HepG2 (cell line): Measurements from ENCODE around the gene ARHGEF10L. TPM values are rescaled to one million over a fixed set of nuclear protein-coding genes. Genes with fewer than 3 reads are reported as not detected.

Source experiments
- ATAC-seq: fragments of 200-7000 bp; cut with Tn5 transposase; 3 replicates; pipeline ENCODE4 v1.9.1; 2020; ENCODE audit warnings: mild to moderate bottlenecking, moderate library complexity
- BruUV-seq: library from RNA; stranded (reverse); fragments of 400-500 nt; replicated peaks from 2 replicates; lab custom pipeline; 2021; lab: Mats Ljungman, UMichigan
- CTCF ChIA-PET: fragments of 300-600 bp; formaldehyde crosslinking; extraction: SDS; loops from one replicate; lab custom pipeline; 2021; ENCODE audit warnings: low total read pairs, inconsistent platforms, low intra/inter-chr PET ratio; lab: Yijun Ruan, JAX
- POLR2A ChIA-PET: fragments of 350-600 bp; sonication (Branson Sonifier 250); formaldehyde crosslinking; loops from one replicate; lab custom pipeline; 2020; ENCODE audit warnings: antibody characterized with exemption, inconsistent platforms; lab: Yijun Ruan, JAX
- DNase-seq: peaks from one replicate; pipeline ENCODE4 v3.0.0-alpha.2; 2015; ENCODE audit warnings: low spot score
- FAIRE-seq: peaks from 3 replicates; lab custom pipeline; 2011; peaks lifted over from hg19 to GRCh38; lab: Jason Lieb, UNC
- H2AFZ ChIP-seq: one replicate; pipeline ENCODE4 v1.6.1; 2011; ENCODE audit warnings: low read length, inconsistent platforms
- H3K27ac ChIP-seq: fragments of 300-600 bp; 3 replicates; pipeline ENCODE4 v1.8.0; 2011; ENCODE audit warnings: mixed run types, mild to moderate bottlenecking, mixed read lengths, low read length, inconsistent platforms; ENCODE audit not compliant: insufficient read depth; ENCODE audit errors: extremely low read length
- H3K27me3 ChIP-seq, 2 experiments: fragments of 200-600 bp in 1 of 2; 2 replicates in 1 of 2; 3 replicates in 1 of 2; pipeline versions ENCODE4 v1.6.0 to v1.8.0; 2011; ENCODE audit warnings: low read length in 2 of 2, mild to moderate bottlenecking in 2 of 2, moderate library complexity in 2 of 2, inconsistent platforms in 1 of 2; ENCODE audit not compliant: insufficient read depth in 2 of 2, control insufficient read depth in 1 of 2
- H3K36me3 ChIP-seq, 2 experiments: fragments of 200-600 bp in 1 of 2; replicated peaks in 1 of 2; 2 replicates in 1 of 2; 3 replicates in 1 of 2; pipeline versions ENCODE4 v1.5.1 to v1.8.0; 2011; ENCODE audit warnings: low read length in 2 of 2, inconsistent platforms in 1 of 2; ENCODE audit not compliant: insufficient read depth in 2 of 2, control insufficient read depth in 1 of 2
- H3K4me1 ChIP-seq: 2 replicates; pipeline ENCODE4 v1.5.1; 2012; ENCODE audit warnings: low read length, inconsistent platforms; ENCODE audit not compliant: insufficient read depth
- H3K4me2 ChIP-seq: 2 replicates; pipeline ENCODE4 v1.6.0; 2011; ENCODE audit warnings: low read depth, low read length, inconsistent platforms
- H3K4me3 ChIP-seq, 3 experiments: fragments of 200-600 bp in 1 of 3; sonication (generic), shearing (Covaris generic) in 1 of 3; replicated peaks in 1 of 3; 2 replicates each; pipeline ENCODE4 v1.5.1; 2011 to 2016; ENCODE audit warnings: low read length in 3 of 3, inconsistent platforms in 2 of 3, low read depth in 2 of 3, mild to moderate bottlenecking in 2 of 3, control low read depth in 1 of 3, mixed read lengths in 1 of 3; ENCODE audit not compliant: insufficient read depth in 1 of 3
- H3K79me2 ChIP-seq: one replicate; pipeline ENCODE4 v1.6.1; 2011; ENCODE audit warnings: low read length, inconsistent platforms; ENCODE audit not compliant: insufficient read depth
- H3K9ac ChIP-seq: 2 replicates; pipeline ENCODE4 v1.6.0; 2011; ENCODE audit warnings: mild to moderate bottlenecking, low read depth, low read length, inconsistent platforms; ENCODE audit not compliant: insufficient read depth
- H3K9me3 ChIP-seq: 2 replicates; pipeline ENCODE4 v1.5.1; 2012; ENCODE audit warnings: mild to moderate bottlenecking, low read length
- H4K20me1 ChIP-seq: 2 replicates; pipeline ENCODE4 v1.6.0; 2011; ENCODE audit warnings: inconsistent platforms, mild to moderate bottlenecking, low read length, moderate library complexity; ENCODE audit not compliant: insufficient read depth
- DNMT1 ChIP-seq: sonication (generic); formaldehyde crosslinking; IDR thresholded peaks from 2 replicates; pipeline ENCODE4 v1.5.1; 2020; ENCODE audit warnings: mild to moderate bottlenecking, missing genetic modification reagents
- DR1 ChIP-seq: sonication (generic); formaldehyde crosslinking; IDR thresholded peaks from 2 replicates; pipeline ENCODE4 v1.8.0; 2021; ENCODE audit warnings: mild to moderate bottlenecking, missing genetic modification reagents, inconsistent platforms
- FUBP1 ChIP-seq: sonication (generic); formaldehyde crosslinking; IDR thresholded peaks from 2 replicates; pipeline ENCODE4 v1.5.1; 2020; ENCODE audit warnings: missing genetic modification reagents, mild to moderate bottlenecking, borderline replicate concordance
- GTF3A ChIP-seq: sonication (generic); formaldehyde crosslinking; conservative IDR thresholded peaks from 2 replicates; pipeline ENCODE4 v1.4.0; 2020; ENCODE audit warnings: mild to moderate bottlenecking, missing genetic modification reagents
- MAFK ChIP-seq, 2 experiments: IDR thresholded peaks in 1 of 2; conservative IDR thresholded peaks in 1 of 2; 2 replicates each; pipeline ENCODE4 v1.6.1; 2011; ENCODE audit warnings: improper control_type of control experiment in 2 of 2, low read length in 2 of 2
- MTF1 ChIP-seq: sonication (generic); formaldehyde crosslinking; IDR thresholded peaks from 2 replicates; pipeline ENCODE4 v1.5.0; 2020; ENCODE audit warnings: missing genetic modification reagents
- SIX4 ChIP-seq: sonication (generic); formaldehyde crosslinking; IDR thresholded peaks from 2 replicates; pipeline ENCODE4 v1.4.0; 2020; ENCODE audit warnings: missing genetic modification reagents
- ZNF180 ChIP-seq: sonication (generic); formaldehyde crosslinking; IDR thresholded peaks from 2 replicates; pipeline ENCODE4 v1.4.0; 2020; ENCODE audit warnings: low read depth, missing genetic modification reagents, borderline replicate concordance
- WGBS: methylation state at CpG from one replicate; pipeline ENCODE4 v1.1.6; 2017; ENCODE audit warnings: low lambda C conversion rate; 5-methylcytosine and 5-hydroxymethylcytosine counted together
- in situ Hi-C: cut with HindIII; loops from 2 replicates; pipeline ENCODE4 v1.10.0; 2017; ENCODE audit warnings: low pct_unique_long_range_greater_than_20kb; ENCODE audit not compliant: extremely low pct_ligation_motif_present
- intact Hi-C: fragments of 100-400 bp; cut with micrococcal nuclease; formaldehyde crosslinking; loops from one replicate; pipeline ENCODE4 v1.10.0; 2022; ENCODE audit not compliant: unreplicated experiment
- polyA plus RNA-seq, 8 experiments: library from polyadenylated mRNA; depleted of rRNA in 3 of 8; stranded (reverse) in 7 of 8; unstranded in 1 of 8; fragments of >200 nt; fragmentation: Illumina TruSeq in 4 of 8; extraction: Trizol in 4 of 8; gene quantifications; 2 replicates each; pipeline versions ENCODE4 v1.2.1 to v1.2.3, GENCODE V29; 2011 to 2016; ENCODE audit warnings: low read depth in 4 of 8, missing spikeins in 1 of 8, mixed read lengths in 1 of 8; ENCODE audit not compliant: insufficient read depth in 1 of 8
- total RNA-seq, 5 experiments: library from RNA; depleted of rRNA; stranded (reverse); fragments of >200 nt; fragmentation: Illumina TruSeq; extraction: Trizol; gene quantifications; 2 replicates each; pipeline ENCODE4 v1.2.3, GENCODE V29; 2016; ENCODE audit warnings: low read depth in 1 of 5

The ARHGEF10L gene
- total and polyA plus RNA-seq, 2 of the 13 experiments (the other 11 are each of a cell fraction or from before 2014, with no cell fraction given): 46.5 to 78.3 TPM

- WGBS: 25% methylated on average over 4 of the region's 5 CpGs
- Histone ChIP-seq H3K9ac (no peak overlapping the region), H3K9me3 (no peaks in the 10 kb centered on the region), H3K36me3 (no peaks in the 10 kb centered on the region), H3K4me3 (no peak overlapping the region), H3K27me3 (peaks cover 2 to 40% of the 10 kb centered on the region in 2 experiments; a peak in 3 of 5 replicates), H3K4me2 (no peak overlapping the region), H3K79me2 (no peaks in the 10 kb centered on the region), H2AFZ (no peak overlapping the region), H3K4me1 (no peaks in the 10 kb centered on the region), H3K27ac (no peak overlapping the region), H4K20me1 (0 out of 2 replicates have a peak, but pooled peaks cover 2% of the 10 kb centered on the region)
- intact Hi-C loops: no loop called here
- no TSS peak for BruUV-seq
- in situ Hi-C loops: no loop called here
- POLR2A ChIA-PET: no interaction called here
- CTCF ChIA-PET: no interaction called here
- ATAC-seq (no peak), DNase-seq (no peak), FAIRE-seq (no peak)
- TF ChIP-seq GTF3A: no peak
- no peak for TF ChIP-seq FUBP1 (CRISPR knock-in tag)
- no peak for TF ChIP-seq DR1 (CRISPR knock-in tag)
- TF ChIP-seq SIX4 (CRISPR knock-in tag): no peak
- no peak for TF ChIP-seq DNMT1 (CRISPR knock-in tag)
- no peak for TF ChIP-seq ZNF180 (CRISPR knock-in tag)
- no peak for TF ChIP-seq MAFK (conservative IDR thresholded peaks at IDR 0.05 in 1 of 2, IDR thresholded peaks at IDR 0.05 in 1 of 2; ENCODE audit: low read length in 2 of 2)
- TF ChIP-seq MTF1 (CRISPR knock-in tag): no peak
Observed at GRCh38 chr1:17731460-17731859, 192.0 kb downstream of the ARHGEF10L start.
